Stimulated activated CD4-positive, alpha-beta T cell treated with anti-CD3 and anti-CD28 coated beads, Interleukin-15, amount 100 ng/mL, for 1 hour (primary cell): Measurements from ENCODE around the gene SPDYE8.
"Not testable (repeated sequence)": the region's sequence is repeated elsewhere in the genome, so short reads cannot be mapped to it uniquely, and the experiment has no call there.

Source experiments
- DNase-seq, 2 donors: peaks; one replicate each; pipeline ENCODE4 v3.0.0-alpha.2; 2020; ENCODE audit warnings: low read depth in 1 of 2, low spot score in 1 of 2

SPDYE8 gene

GRCh38 chr7:73029666-73030065 is at the start of gene SPDYE8:
Gene SPDYE8, minus strand, starts transcription at chr7:73029766. Its CDS starts 1,800 bp downstream, at chr7:73027966.
- DNase-seq: not testable (repeated sequence)

GRCh38 chr7:73057811-73058210 is 28.2 kb upstream of the SPDYE8 start, which contains the start of gene SPDYE11:
Gene SPDYE11, minus strand, starts transcription at chr7:73057911. Its CDS starts 1,800 bp downstream, at chr7:73056111.
- DNase-seq: not testable (repeated sequence)

GRCh38 chr7:73006491-73006890 is 23.1 kb downstream of the SPDYE8 start:
- DNase-seq: not testable (repeated sequence)

GRCh38 chr7:73005693-73006447 is 23.7 kb downstream of the SPDYE8 start:
- peak; percentile 69 to 77 for DNase-seq

- peak; percentile 54 to 63 for DNase-seq
Measured at GRCh38 chr7:73005356-73005692, 24.2 kb downstream of the SPDYE8 start.

- DNase-seq: not testable (repeated sequence)
Measured at GRCh38 chr7:72997887-72998468, 31.6 kb downstream of the SPDYE8 start.

- not testable (repeated sequence) for DNase-seq
Measured at GRCh38 chr7:72997447-72997846, 32.1 kb downstream of the SPDYE8 start.

- DNase-seq: not testable (repeated sequence)
Measured at GRCh38 chr7:72995484-72995883, 34.1 kb downstream of the SPDYE8 start.

GRCh38 chr7:72990146-72990913 is 39.2 kb downstream of the SPDYE8 start:
- DNase-seq: not testable (repeated sequence)

- not testable (repeated sequence) for DNase-seq
Measured at GRCh38 chr7:72982084-72982483, 47.5 kb downstream of the SPDYE8 start.

GRCh38 chr7:72980382-72980781 is 49.2 kb downstream of the SPDYE8 start:
- DNase-seq: not testable (repeated sequence)

GRCh38 chr7:72976434-72976833 is 53.1 kb downstream of the SPDYE8 start:
- DNase-seq: not testable (repeated sequence)

- not testable (repeated sequence) for DNase-seq
Measured at GRCh38 chr7:72975656-72976286, 53.8 kb downstream of the SPDYE8 start.

GRCh38 chr7:72974781-72975180 is 54.8 kb downstream of the SPDYE8 start:
- DNase-seq: not testable (repeated sequence)

GRCh38 chr7:72971505-72971904 is 58.1 kb downstream of the SPDYE8 start:
- DNase-seq: not testable (repeated sequence)
